Natural killer cell treated with Interleukin-12 subunit alpha and Interleukin-12 subunit beta and Interleukin-15 and Interleukin-18, amount 100 ng/mL, for 72 hours (primary cell): ENCODE results near the gene LOXL4. TPM values are rescaled to one million over a fixed set of nuclear protein-coding genes. Genes with fewer than 3 reads are reported as not detected.

ENCODE experiments used
- ATAC-seq, 2 donors: fragments of 150-1000 bp; cut with Tn5 transposase in 1 of 2; sonication (Bioruptor Pico), chemical (Tn5 transposase) in 1 of 2; 2 replicates each; pipeline ENCODE4 v1.10.0; 2021
- DNase-seq: peaks from one replicate; pipeline ENCODE4 v3.0.0; 2022; ENCODE audit warnings: low spot score
- H3K27ac Mint-ChIP-seq, 2 donors: 1 replicate in 1 of 2; 2 replicates in 1 of 2; pipeline ENCODE4 v1.8.0; 2022; ENCODE audit warnings: mixed read lengths in 2 of 2, mild to moderate bottlenecking in 1 of 2, moderate library complexity in 1 of 2
- H3K27me3 Mint-ChIP-seq, 2 donors: 1 replicate in 1 of 2; 2 replicates in 1 of 2; pipeline ENCODE4 v1.8.0; 2022; ENCODE audit warnings: mixed read lengths in 2 of 2
- H3K36me3 Mint-ChIP-seq: one replicate; pipeline ENCODE4 v1.8.0; 2022; ENCODE audit warnings: mixed read lengths
- H3K4me1 Mint-ChIP-seq, 2 donors: 1 replicate in 1 of 2; 2 replicates in 1 of 2; pipeline ENCODE4 v1.8.0; 2022; ENCODE audit warnings: low read depth in 2 of 2, mixed read lengths in 2 of 2, mild to moderate bottlenecking in 1 of 2
- H3K4me3 Mint-ChIP-seq: one replicate; pipeline ENCODE4 v1.8.0; 2022; ENCODE audit warnings: mixed read lengths
- H3K9me3 Mint-ChIP-seq: 2 replicates; pipeline ENCODE4 v1.8.0; 2022; ENCODE audit warnings: mixed read lengths
- total RNA-seq, 2 donors: library from RNA; stranded (reverse); gene quantifications; one replicate each; pipeline ENCODE4 v1.2.3, GENCODE V29; 2022

LOXL4 gene
- total RNA-seq, 2 donors from 2014 or later, result not detected

DNA sequence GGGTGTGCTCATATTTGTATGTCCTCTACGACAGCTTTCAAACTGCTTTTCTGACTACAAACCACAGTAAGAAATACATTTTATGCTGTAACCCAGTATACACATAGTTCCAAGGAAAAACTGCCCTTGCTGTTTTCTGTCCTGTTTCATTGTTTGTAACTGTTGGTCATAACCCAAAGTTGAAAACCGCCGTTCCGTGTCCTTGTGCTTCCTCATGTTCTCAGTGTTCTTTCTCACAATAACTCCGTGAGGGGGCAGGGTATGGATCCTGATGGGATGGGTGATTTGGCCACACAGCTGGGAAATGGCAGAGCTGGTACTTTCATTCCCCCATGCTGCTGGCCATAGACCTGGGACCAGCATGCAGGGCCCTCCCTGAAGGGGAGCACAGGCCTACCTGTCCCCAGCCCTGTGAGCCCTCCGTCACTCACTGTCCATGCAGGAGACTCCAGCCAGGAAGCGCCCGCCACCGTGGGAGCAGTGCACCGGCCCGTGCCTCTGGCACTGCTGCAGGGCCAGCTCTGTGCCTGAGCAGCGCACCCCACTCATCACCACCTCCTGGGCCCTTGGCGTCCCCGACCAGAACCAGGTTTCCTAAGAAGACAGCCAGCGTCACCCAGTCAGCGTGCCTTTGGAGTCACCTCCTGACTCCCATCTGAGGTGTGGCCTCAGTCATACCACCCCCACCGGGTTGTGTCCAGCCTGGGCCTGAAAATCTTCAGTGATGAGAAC is 12.7 kb downstream of the LOXL4 start:
- DNase-seq (no peak), ATAC-seq (peak in 1 of 2 donors; percentile 7)
- peaks cover 6 to 12% of the 10 kb centered on the region in 2 donors for H3K4me1 Mint-ChIP-seq
- peaks cover under 1% of the 10 kb centered on the region for H3K36me3 Mint-ChIP-seq
- H3K4me3 Mint-ChIP-seq, result no peak overlapping the region
- H3K9me3 Mint-ChIP-seq, result no peaks in the 10 kb centered on the region
- no peaks in the 10 kb centered on the region for H3K27me3 Mint-ChIP-seq
- H3K27ac Mint-ChIP-seq, result no peak overlapping the region

DNA sequence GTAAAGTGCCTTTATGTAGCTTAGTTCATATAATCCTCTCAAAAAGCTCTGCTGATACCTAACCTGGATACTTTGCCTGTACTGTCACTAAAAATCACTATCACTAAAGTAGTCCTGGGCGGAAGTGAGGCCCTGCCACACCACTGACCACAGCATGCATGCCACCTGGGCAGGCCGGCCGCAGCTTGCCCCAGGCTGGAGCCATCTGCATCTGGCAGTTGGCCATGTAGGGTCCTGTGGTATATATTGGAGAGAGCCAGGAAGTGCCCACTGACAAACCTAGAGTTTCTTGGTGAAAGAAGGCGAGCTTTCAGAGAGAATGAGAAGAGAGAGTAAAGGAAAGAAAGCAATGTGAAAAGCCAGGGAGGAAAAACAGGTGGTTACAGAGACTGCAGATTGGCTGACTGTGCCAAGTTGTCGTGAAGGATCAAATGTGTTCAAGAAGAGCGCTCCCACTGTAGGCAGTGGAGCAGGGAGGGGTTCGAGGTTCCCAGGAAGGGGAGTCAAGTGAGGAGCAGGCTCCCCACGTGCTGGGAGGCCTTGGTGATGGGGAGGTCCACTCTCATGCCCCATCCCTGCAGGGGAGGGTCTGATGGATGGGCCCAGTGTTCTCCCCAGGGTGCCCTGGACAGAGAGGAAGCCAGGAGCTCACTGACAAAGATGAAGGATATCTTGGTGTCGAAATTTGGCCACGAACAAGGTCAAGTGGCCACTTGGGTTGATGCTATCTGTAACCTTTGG is 13.6 kb downstream of the LOXL4 start:
- DNase-seq (no peak), ATAC-seq (no peak)
- no peaks in the 10 kb centered on the region for H3K27me3 Mint-ChIP-seq
- no peak overlapping the region for H3K27ac Mint-ChIP-seq
- H3K36me3 Mint-ChIP-seq, result peaks cover 10% of the 10 kb centered on the region
- H3K9me3 Mint-ChIP-seq, result no peaks in the 10 kb centered on the region
- no peak overlapping the region for H3K4me3 Mint-ChIP-seq
- peaks cover 6 to 12% of the 10 kb centered on the region in 2 donors for H3K4me1 Mint-ChIP-seq

DNA sequence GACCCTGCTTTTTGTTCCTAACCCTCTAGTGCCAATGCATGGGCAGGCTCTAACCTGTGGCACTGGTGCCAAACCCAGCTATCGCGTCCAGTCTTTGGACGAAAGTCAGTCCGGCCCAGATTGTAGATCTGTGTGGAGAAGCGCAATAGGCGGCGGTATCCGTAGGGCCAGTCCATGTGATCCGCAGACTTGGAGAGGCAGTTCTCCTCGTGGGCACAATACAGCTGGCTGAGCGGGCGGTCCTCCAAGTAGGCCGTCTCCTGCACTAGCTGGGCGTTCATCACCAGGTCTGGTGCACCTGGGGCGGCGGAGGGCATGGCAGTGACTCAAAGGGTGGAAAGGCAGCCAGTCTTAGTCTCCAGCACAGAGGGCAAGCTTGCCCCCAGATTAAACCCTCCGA is 14.5 kb downstream of the LOXL4 start:
- no peak for ATAC-seq
- H3K27ac Mint-ChIP-seq, result no peak overlapping the region
- no peak overlapping the region for H3K4me3 Mint-ChIP-seq
- H3K9me3 Mint-ChIP-seq, result no peaks in the 10 kb centered on the region
- no peaks in the 10 kb centered on the region for H3K27me3 Mint-ChIP-seq
- peaks cover 10% of the 10 kb centered on the region for H3K36me3 Mint-ChIP-seq
- peaks cover 6 to 12% of the 10 kb centered on the region in 2 donors for H3K4me1 Mint-ChIP-seq
- no peak for DNase-seq

DNA sequence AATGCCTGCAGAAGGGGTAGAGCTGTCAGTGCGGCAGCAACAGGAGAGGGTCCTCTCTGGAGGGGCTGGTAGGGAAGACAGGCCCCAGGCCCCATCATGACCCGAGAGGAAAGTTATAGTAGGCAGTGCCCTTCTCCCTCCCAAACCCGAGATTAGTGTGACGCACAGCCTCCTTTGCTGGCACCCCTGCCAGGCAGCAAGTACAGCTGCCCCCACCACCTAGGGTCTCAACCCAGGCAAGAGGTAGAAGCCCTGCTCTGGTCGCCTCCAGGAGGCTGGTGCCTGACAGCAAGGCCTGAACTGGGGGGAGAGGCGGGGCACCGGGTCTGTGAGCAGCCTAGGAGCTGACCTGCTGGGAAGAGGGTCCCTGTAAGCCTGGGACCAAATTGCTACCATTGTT is 15.5 kb downstream of the LOXL4 start:
- peaks cover 15% of the 10 kb centered on the region for H3K36me3 Mint-ChIP-seq
- no peaks in the 10 kb centered on the region for H3K9me3 Mint-ChIP-seq
- H3K27me3 Mint-ChIP-seq, result no peaks in the 10 kb centered on the region
- DNase-seq (no peak), ATAC-seq (no peak)
- H3K4me1 Mint-ChIP-seq, result peaks cover 6 to 12% of the 10 kb centered on the region in 2 donors
- H3K27ac Mint-ChIP-seq, result no peak overlapping the region
- no peak overlapping the region for H3K4me3 Mint-ChIP-seq

DNA sequence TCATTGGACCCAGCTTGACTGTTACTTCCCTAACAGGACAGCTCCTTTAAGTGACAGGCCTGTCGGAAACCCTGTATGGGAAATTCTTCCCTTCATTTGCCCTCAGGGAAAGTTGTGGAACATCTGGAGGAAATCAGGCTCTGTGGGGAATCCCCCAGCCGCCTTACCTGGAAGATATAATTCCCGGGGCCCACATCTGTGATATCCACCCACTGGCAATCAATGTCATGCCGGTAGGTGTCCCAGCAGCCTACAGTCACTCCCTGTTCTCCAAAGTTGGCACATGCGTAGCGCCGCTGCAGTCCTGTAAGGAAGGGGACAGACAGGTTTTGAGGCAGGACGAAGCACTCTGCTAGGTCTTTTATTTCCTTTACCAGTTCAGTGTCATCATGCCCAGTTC is 16.6 kb downstream of the LOXL4 start:
- H3K4me1 Mint-ChIP-seq, result peaks cover 6 to 10% of the 10 kb centered on the region in 2 donors
- H3K27ac Mint-ChIP-seq, result no peak overlapping the region
- DNase-seq (no peak), ATAC-seq (no peak)
- H3K9me3 Mint-ChIP-seq, result no peaks in the 10 kb centered on the region
- no peaks in the 10 kb centered on the region for H3K27me3 Mint-ChIP-seq
- no peak overlapping the region for H3K4me3 Mint-ChIP-seq
- peaks cover 18% of the 10 kb centered on the region for H3K36me3 Mint-ChIP-seq

DNA sequence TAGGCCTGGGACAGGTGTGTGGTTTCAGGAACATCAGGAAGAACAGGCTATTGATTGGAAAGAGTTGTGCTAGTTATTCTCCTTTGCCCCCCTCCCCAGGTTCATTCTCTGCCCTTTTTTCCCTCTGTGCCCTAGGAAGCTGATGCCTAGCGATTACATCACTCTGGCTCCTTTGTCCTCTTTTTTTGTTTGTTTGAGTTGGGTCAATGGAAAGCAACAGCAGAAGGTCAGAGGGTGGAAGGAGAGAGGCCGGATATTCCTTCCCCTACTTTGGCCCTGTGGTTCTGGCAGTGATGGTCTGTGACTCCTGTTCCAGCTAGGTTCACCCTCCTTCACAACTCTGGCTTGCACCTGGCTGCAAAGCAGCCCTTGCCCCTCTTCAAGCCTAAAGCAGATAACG is 18.9 kb downstream of the LOXL4 start:
- Mint-ChIP-seq H3K4me3 (no peak overlapping the region), H3K27ac (no peak overlapping the region), H3K36me3 (peaks cover 33% of the 10 kb centered on the region), H3K27me3 (no peaks in the 10 kb centered on the region), H3K9me3 (no peaks in the 10 kb centered on the region), H3K4me1 (peaks cover under 1% of the 10 kb centered on the region in 2 donors)
- ATAC-seq (no peak), DNase-seq (no peak)

DNA sequence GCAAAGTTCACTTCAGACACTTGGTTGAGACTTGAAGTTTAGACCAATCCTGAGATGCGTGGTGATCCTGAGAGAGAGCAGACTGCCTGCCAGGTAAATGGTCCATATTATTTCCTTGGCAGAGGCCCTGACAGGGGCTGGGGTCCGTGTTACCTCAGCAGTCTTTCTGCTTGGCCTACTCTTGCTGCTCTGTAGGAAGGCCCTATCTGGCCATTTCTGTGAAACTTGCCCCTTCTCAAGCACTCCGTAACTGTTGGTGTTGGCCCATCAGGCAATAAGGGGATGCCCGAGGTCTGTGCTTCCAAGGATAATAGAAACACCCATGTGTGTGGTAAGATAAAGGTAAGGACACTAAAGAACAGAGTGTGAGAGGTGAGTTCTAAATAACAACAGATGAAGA is 20.0 kb downstream of the LOXL4 start:
- Mint-ChIP-seq H3K36me3 (peaks cover 37% of the 10 kb centered on the region), H3K4me1 (no peaks in the 10 kb centered on the region), H3K27ac (no peak overlapping the region), H3K9me3 (no peaks in the 10 kb centered on the region), H3K4me3 (no peak overlapping the region), H3K27me3 (no peaks in the 10 kb centered on the region)
- DNase-seq, result no peak
- ATAC-seq, result no peak

DNA sequence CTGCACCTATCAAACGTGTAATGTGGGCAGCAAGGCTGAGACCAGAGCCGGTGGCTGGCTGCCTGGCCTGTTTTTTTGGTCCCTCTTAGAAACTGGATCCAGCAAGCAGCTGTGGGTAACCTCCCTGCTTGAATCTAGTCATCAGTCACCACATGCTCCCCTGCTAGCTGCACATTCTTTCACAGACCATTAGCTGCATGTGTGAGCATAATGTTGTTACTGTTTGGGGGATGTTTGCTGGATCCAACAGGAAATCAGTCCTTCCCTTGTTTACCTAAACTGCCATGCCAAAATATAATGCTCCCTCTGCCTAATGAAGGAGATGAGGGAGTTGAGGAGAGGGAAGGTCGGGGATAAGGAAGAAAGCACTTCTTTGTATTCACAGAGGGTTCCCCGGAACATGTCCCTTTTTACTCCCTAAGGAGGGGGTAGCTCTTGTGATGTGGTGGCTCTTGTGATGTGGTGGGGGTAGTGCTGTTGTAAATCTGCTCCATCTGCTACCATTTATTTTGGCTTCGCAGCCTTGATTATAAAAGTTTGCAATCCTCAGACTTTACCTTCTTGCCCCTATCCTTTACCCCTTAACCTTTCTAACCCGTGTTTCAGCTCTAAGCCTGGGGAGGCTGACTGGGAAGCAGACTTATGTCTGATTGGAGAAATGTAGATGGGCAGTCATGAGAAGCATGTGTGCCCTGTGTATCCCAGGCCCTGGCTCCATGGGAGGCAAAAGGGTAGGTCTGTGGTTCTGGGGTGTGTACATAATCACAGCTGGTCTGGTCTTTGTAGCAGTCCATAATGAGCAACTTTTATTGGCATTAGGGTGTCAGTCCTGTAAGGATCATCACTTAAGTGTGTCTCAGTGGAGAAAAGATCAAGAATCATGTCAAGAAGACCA is 20.8 kb downstream of the LOXL4 start:
- Mint-ChIP-seq H3K36me3 (peaks cover 42% of the 10 kb centered on the region), H3K4me1 (no peaks in the 10 kb centered on the region), H3K27ac (no peak overlapping the region), H3K4me3 (no peak overlapping the region), H3K9me3 (no peaks in the 10 kb centered on the region), H3K27me3 (no peaks in the 10 kb centered on the region)
- DNase-seq (no peak), ATAC-seq (no peak)

DNA sequence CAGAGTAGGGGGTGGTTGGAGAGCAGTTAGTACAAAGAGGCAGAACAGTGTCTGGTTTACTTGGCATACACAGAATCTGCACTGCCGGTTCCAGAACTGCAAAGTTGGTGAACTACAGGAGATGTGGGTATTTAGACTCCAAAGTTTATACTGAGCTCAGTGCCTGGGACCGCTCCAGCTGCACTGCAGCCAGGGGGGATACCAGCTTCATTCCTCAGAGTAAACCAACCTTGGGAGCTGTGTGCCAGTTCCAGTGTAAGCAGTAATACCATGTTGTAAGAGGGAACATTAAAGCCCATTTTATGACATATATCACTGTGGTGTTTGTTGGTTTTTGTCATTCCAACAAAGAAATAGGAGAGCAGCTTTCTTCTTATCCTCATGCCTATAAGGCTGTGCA is 23.4 kb downstream of the LOXL4 start:
- H3K4me3 Mint-ChIP-seq, result no peak overlapping the region
- no peaks in the 10 kb centered on the region for H3K9me3 Mint-ChIP-seq
- no peak overlapping the region for H3K27ac Mint-ChIP-seq
- no peak for DNase-seq
- peaks cover 34% of the 10 kb centered on the region for H3K36me3 Mint-ChIP-seq
- H3K4me1 Mint-ChIP-seq, result no peaks in the 10 kb centered on the region
- no peak for ATAC-seq
- H3K27me3 Mint-ChIP-seq, result no peaks in the 10 kb centered on the region

DNA sequence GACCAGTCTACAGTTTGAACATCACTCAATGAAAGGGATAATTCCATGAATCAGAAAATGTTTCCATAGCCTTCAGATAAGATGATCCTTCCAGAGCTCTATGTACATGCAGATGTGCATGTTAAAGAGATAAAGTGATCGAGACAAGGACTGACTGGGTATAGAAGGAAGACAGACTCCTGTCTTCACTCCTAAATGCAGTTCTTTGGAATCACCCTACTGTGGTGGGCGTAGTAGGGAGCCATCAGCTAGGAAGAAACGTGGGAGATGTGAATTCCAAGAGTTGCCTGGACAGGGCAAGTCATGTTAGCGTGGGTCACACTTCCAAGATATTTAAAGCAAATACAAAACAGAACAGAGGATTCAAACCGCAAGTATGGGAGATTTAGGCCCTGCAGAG is 23.9 kb downstream of the LOXL4 start:
- peaks cover 32% of the 10 kb centered on the region for H3K36me3 Mint-ChIP-seq
- DNase-seq (no peak), ATAC-seq (no peak)
- H3K27ac Mint-ChIP-seq, result no peak overlapping the region
- no peak overlapping the region for H3K4me3 Mint-ChIP-seq
- H3K4me1 Mint-ChIP-seq, result no peaks in the 10 kb centered on the region
- H3K9me3 Mint-ChIP-seq, result no peaks in the 10 kb centered on the region
- H3K27me3 Mint-ChIP-seq, result no peaks in the 10 kb centered on the region

DNA sequence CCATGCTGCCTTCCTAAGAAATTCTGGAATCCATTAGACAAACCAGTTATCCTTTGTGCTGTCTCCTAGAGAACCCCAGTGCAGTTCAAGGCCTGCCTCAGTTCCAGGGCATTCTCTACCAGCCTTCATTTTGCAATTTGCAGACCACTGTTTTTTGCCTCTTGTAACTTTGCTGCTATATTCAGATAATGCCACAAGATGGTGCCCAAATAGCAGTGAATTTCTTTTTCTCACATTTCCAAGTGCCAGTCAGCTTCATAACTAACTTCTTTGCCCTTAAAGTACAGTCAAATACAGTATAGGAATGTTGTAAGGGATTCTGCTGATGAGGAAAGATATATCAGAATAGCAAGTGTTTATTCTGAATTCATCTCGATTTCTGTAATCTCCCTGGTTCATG is 25.2 kb downstream of the LOXL4 start:
- H3K4me3 Mint-ChIP-seq, result no peak overlapping the region
- no peaks in the 10 kb centered on the region for H3K4me1 Mint-ChIP-seq
- ATAC-seq (no peak), DNase-seq (no peak)
- peaks cover 29% of the 10 kb centered on the region for H3K36me3 Mint-ChIP-seq
- no peak overlapping the region for H3K27ac Mint-ChIP-seq
- no peaks in the 10 kb centered on the region for H3K27me3 Mint-ChIP-seq
- H3K9me3 Mint-ChIP-seq, result no peaks in the 10 kb centered on the region

DNA sequence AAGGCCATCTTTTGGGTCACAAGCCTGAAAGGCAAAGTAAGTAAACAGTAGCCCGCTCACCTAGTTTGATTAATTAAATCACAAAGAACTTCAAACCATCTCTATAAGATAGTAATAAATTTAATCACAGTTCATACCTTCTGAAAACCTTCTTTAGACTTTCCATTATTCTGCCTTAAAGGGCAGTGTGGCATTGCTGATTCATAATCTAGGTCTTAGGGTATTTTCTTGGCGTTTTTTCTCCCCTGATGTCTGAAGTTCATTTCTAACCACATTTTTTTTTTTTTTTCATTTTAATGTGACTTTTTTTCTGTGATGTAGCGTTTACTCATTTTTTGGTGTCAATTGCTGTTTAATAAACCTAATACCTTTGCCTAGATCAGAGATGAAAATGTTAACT is 27.5 kb downstream of the LOXL4 start:
- no peak overlapping the region for H3K27ac Mint-ChIP-seq
- no peak for ATAC-seq
- no peaks in the 10 kb centered on the region for H3K27me3 Mint-ChIP-seq
- H3K4me1 Mint-ChIP-seq, result no peaks in the 10 kb centered on the region
- no peak overlapping the region for H3K4me3 Mint-ChIP-seq
- H3K36me3 Mint-ChIP-seq, result peaks cover 20% of the 10 kb centered on the region
- DNase-seq, result no peak
- no peaks in the 10 kb centered on the region for H3K9me3 Mint-ChIP-seq

DNA sequence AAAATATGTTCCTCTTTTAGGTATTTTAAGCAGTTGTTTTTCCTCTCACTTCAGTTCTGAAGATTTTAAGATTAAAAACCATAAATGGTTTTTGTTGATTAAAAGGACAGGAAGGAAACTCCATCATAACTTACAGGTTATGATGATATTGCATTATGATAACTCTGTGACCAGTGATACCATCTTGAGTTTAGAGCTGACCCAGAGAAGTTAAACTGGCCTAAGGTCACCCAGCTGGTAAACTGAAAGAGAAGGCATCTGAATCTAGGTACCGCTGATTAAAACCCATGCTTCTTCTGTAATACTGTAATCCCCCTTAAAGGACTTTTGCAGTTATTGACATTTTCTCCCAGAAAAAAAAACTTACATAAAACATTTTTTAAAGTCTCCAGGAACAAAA is 29.6 kb downstream of the LOXL4 start:
- Mint-ChIP-seq H3K36me3 (peaks cover 5% of the 10 kb centered on the region), H3K27me3 (no peaks in the 10 kb centered on the region), H3K27ac (no peak overlapping the region), H3K9me3 (no peaks in the 10 kb centered on the region), H3K4me1 (peaks cover 0 to 4% of the 10 kb centered on the region in 2 donors), H3K4me3 (no peak overlapping the region)
- no peak for DNase-seq
- no peak for ATAC-seq

DNA sequence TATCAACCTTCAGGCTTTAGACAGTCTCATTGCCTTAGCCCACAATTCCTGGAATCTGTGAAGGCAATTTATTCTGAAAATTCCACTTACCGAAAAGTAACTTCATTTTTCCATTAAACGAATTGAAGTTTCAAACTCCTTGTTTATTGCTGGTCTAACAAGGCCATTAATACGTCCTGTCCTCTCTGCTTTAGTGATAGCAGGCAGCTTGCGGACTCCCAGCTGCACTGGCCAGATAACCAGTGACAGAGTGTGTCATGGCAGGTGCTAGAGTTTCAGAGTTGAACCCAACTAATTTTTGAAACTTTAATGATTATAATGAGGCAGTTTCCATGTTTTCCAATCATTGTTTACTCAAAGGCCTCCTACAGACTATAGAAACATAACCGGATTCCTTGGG is 31.1 kb downstream of the LOXL4 start:
- Mint-ChIP-seq H3K36me3 (no peaks in the 10 kb centered on the region), H3K9me3 (no peaks in the 10 kb centered on the region), H3K27me3 (no peaks in the 10 kb centered on the region), H3K27ac (no peak overlapping the region), H3K4me1 (peaks cover 0 to 8% of the 10 kb centered on the region in 2 donors), H3K4me3 (no peak overlapping the region)
- ATAC-seq (no peak), DNase-seq (no peak)
